Loucy (cell line): ENCODE results near the gene ADCY5.

Source experiments
- H2AFZ ChIP-seq: fragments of 200-600 bp; sonication (generic); 2 replicates; pipeline ENCODE4 v1.6.0; 2016; ENCODE audit warnings: antibody characterized with exemption, mild to moderate bottlenecking, low read length, moderate library complexity
- H3F3A ChIP-seq: fragments of 200-600 bp; 2 replicates; pipeline ENCODE4 v1.6.0; 2016; ENCODE audit warnings: antibody characterized with exemption, low read depth, mild to moderate bottlenecking
- H3K27me3 ChIP-seq: fragments of 200-600 bp; sonication (generic); 2 replicates; pipeline ENCODE4 v1.6.1; 2014; ENCODE audit warnings: low read length, mild to moderate bottlenecking; ENCODE audit not compliant: insufficient read depth, poor library complexity, severe bottlenecking
- H3K36me3 ChIP-seq: fragments of 200-600 bp; sonication (generic); 2 replicates; pipeline ENCODE4 v1.6.1; 2016; ENCODE audit warnings: low read length; ENCODE audit not compliant: insufficient read depth
- H3K4me1 ChIP-seq: fragments of 200-600 bp; sonication (generic); 2 replicates; pipeline ENCODE4 v1.5.1; 2014; ENCODE audit warnings: low read length, mild to moderate bottlenecking; ENCODE audit not compliant: insufficient read depth, poor library complexity, severe bottlenecking
- H3K4me2 ChIP-seq: fragments of 200-600 bp; sonication (generic); 2 replicates; pipeline ENCODE4 v1.6.0; 2014; ENCODE audit warnings: antibody characterized with exemption, low read length, low read depth, mild to moderate bottlenecking; ENCODE audit not compliant: poor library complexity, severe bottlenecking
- H3K4me3 ChIP-seq: fragments of 200-600 bp; sonication (generic); 2 replicates; pipeline ENCODE4 v1.5.1; 2014; ENCODE audit warnings: low read length, mild to moderate bottlenecking, mixed read lengths; ENCODE audit not compliant: poor library complexity, severe bottlenecking
- H3K79me2 ChIP-seq: fragments of 200-600 bp; sonication (generic); 2 replicates; pipeline ENCODE4 v1.6.1; 2014; ENCODE audit warnings: low read length; ENCODE audit not compliant: insufficient read depth
- H3K9ac ChIP-seq: fragments of 200-600 bp; sonication (generic); 2 replicates; pipeline ENCODE4 v1.6.0; 2014; ENCODE audit warnings: mild to moderate bottlenecking, low read depth, low read length, moderate library complexity; ENCODE audit not compliant: poor library complexity, severe bottlenecking
- H3K9me2 ChIP-seq: fragments of 200-600 bp; sonication (generic); replicated peaks from 2 replicates; pipeline ENCODE4 v1.6.1; 2016; ENCODE audit warnings: low read depth, low read length, mixed read lengths
- H3K9me3 ChIP-seq: fragments of 200-600 bp; sonication (generic); 2 replicates; pipeline ENCODE4 v1.6.1; 2014; ENCODE audit warnings: mild to moderate bottlenecking, antibody characterized with exemption, low read length, low read depth; ENCODE audit not compliant: insufficient read depth
- H4K20me1 ChIP-seq: fragments of 200-600 bp; sonication (generic); 2 replicates; pipeline ENCODE4 v1.6.0; 2014; ENCODE audit warnings: antibody characterized with exemption, low read length, mild to moderate bottlenecking; ENCODE audit not compliant: insufficient read depth, poor library complexity, severe bottlenecking
- EZH2phosphoT487 ChIP-seq: fragments of 200-600 bp; IDR thresholded peaks from 2 replicates; pipeline ENCODE4 v1.6.1; 2018; ENCODE audit warnings: antibody characterized with exemption, mild to moderate bottlenecking, moderate library complexity, borderline replicate concordance
- TF ChIP-seq, protein P1 (sequence below): fragments of 200-600 bp; sonication (generic); conservative IDR thresholded peaks from 2 replicates; pipeline ENCODE4 v1.5.1; 2014; ENCODE audit warnings: mild to moderate bottlenecking, antibody characterized with exemption, low read length

ADCY5 gene

GRCh38 chr3:123464211-123464610 is 15.3 kb upstream of the ADCY5 start:
- Histone ChIP-seq H3K9me3 (no peaks in the 10 kb centered on the region), H3K9ac (no peak overlapping the region), H4K20me1 (no peaks in the 10 kb centered on the region), H3K4me2 (no peak overlapping the region), H3F3A (no peaks in the 10 kb centered on the region), H3K4me3 (no peak overlapping the region), H2AFZ (no peak overlapping the region), H3K36me3 (no peaks in the 10 kb centered on the region), H3K79me2 (no peaks in the 10 kb centered on the region), H3K27me3 (no peaks in the 10 kb centered on the region), H3K9me2 (no peaks in the 10 kb centered on the region), H3K4me1 (no peaks in the 10 kb centered on the region)
- TF ChIP-seq, protein P1, sequence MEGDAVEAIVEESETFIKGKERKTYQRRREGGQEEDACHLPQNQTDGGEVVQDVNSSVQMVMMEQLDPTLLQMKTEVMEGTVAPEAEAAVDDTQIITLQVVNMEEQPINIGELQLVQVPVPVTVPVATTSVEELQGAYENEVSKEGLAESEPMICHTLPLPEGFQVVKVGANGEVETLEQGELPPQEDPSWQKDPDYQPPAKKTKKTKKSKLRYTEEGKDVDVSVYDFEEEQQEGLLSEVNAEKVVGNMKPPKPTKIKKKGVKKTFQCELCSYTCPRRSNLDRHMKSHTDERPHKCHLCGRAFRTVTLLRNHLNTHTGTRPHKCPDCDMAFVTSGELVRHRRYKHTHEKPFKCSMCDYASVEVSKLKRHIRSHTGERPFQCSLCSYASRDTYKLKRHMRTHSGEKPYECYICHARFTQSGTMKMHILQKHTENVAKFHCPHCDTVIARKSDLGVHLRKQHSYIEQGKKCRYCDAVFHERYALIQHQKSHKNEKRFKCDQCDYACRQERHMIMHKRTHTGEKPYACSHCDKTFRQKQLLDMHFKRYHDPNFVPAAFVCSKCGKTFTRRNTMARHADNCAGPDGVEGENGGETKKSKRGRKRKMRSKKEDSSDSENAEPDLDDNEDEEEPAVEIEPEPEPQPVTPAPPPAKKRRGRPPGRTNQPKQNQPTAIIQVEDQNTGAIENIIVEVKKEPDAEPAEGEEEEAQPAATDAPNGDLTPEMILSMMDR = no peak
- TF ChIP-seq EZH2phosphoT487 = no peak

GRCh38 chr3:123459862-123460261 is 11.0 kb upstream of the ADCY5 start:
- Histone ChIP-seq H3K27me3 (no peaks in the 10 kb centered on the region), H4K20me1 (no peaks in the 10 kb centered on the region), H3K4me1 (no peaks in the 10 kb centered on the region), H3K4me3 (no peak overlapping the region), H3K9me2 (no peaks in the 10 kb centered on the region), H3K4me2 (no peak overlapping the region), H3F3A (no peaks in the 10 kb centered on the region), H3K9me3 (no peaks in the 10 kb centered on the region), H3K9ac (no peak overlapping the region), H3K79me2 (no peaks in the 10 kb centered on the region), H2AFZ (no peak overlapping the region), H3K36me3 (no peaks in the 10 kb centered on the region)
- TF ChIP-seq EZH2phosphoT487 = no peak
- TF ChIP-seq, protein P1 = no peak

DNA sequence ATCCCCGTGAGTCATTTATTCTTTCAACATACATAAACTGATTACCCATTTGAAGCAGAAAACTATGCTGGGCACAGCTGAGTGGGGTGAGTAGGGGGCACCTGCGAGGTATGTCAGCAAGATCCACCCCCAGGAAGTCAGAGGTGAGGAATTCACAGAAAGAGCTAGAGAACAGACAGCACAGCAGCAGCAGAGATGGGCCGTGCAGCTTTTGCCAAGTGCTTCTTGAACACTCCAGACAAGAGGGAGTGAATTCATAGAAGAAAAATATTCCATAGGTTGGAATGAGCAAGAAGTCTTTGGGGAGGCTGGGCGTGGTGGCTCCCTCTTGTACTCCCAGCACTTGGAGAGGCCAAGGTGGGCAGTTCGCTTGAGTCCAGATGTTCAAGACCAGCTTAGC is 9.4 kb upstream of the ADCY5 start:
- no peak overlapping the region for H3K4me2 ChIP-seq
- no peaks in the 10 kb centered on the region for H3F3A ChIP-seq
- H4K20me1 ChIP-seq = no peaks in the 10 kb centered on the region
- no peak overlapping the region for H3K4me3 ChIP-seq
- no peaks in the 10 kb centered on the region for H3K9me2 ChIP-seq
- no peak overlapping the region for H2AFZ ChIP-seq
- no peaks in the 10 kb centered on the region for H3K36me3 ChIP-seq
- H3K79me2 ChIP-seq = no peaks in the 10 kb centered on the region
- no peak overlapping the region for H3K9ac ChIP-seq
- no peaks in the 10 kb centered on the region for H3K9me3 ChIP-seq
- H3K27me3 ChIP-seq = no peaks in the 10 kb centered on the region
- H3K4me1 ChIP-seq = no peaks in the 10 kb centered on the region
- TF ChIP-seq EZH2phosphoT487 = no peak
- TF ChIP-seq, protein P1 = no peak
